ENCODE results near the gene PRCC. TPM values are rescaled to one million over a fixed set of nuclear protein-coding genes. Genes with fewer than 3 reads are reported as not detected.
"Not testable (repeated sequence)": the region's sequence is repeated elsewhere in the genome, so short reads cannot be mapped to it uniquely, and the experiment has no call there.

The PRCC gene
- total RNA-seq, 1 donor from 2014 or later = 19.3 TPM

DNA sequence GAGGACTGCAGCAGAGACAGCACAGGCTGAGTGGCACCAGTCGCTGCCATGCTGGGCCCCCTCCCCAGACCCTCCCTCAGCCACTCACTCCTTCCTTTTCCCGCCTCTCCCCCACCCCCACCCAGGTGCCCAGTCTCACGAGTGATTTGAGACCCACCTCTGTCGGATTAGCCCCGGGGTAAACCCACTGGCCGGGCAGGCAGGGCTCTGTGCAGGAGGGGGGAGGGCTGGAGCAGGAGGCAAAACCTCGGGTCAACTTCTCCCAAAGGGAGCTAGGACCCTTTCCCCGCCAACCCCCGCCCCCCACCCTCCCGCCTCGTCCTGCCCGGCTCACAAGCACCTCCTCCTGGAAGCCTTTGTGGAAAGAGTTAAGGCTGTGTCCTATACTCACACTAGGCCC is 23.0 kb upstream of the PRCC start:
- DNase-seq (ENCODE audit: low spot score) (no peak), ATAC-seq (no peak)

DNA sequence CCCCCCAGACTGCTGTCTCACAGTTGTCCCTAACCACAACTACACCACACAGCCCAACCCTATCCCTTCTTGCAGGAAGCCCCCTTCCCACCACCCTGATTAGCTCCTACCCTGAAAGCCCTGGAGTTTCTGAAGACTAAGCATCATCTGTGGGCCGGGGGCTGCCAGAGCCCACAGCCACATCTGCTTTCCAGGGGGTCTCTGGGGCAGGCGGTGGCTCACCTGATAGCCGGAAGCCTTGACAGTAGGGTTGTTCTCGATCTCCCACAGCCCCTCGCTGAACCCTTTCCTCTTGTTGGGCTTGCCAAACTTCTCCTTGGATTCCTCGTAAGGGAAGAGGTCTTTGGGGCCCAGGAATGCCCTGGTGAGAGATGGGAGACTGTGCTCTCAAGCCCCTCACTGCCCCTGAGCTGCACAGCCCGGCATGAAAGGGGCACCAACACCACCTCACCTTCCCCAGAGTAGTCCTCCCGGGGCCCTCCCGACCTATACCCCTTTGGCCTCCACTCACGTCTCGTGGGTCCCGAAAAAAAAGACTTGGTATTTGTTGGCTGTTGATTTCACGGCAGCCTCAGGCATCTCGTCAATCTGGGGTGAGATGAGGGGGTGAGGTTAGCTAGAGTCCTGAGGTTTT is 22.4 kb upstream of the PRCC start:
- DNase-seq (ENCODE audit: low spot score) = no peak
- no peak for ATAC-seq

DNA sequence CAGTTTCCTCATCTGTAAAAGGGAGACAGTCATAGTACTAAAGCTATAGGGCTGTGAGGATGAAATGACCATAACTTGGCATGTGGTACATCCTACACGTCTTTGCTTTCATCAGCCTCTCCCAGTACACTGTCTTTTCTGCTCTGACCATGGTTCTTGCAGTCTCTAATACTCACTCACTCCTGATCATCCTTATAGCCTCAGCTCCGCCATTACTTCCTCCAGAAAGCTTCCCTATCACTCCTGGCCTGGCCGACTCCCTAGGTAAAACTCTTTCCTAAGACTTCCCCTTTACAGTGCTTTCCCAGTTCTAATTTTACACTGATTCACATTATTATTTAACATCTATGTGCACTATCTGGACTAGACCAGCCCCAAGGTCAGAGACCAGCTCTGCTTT is 21.5 kb upstream of the PRCC start:
- no peak for ATAC-seq
- DNase-seq (ENCODE audit: low spot score) = no peak

DNA sequence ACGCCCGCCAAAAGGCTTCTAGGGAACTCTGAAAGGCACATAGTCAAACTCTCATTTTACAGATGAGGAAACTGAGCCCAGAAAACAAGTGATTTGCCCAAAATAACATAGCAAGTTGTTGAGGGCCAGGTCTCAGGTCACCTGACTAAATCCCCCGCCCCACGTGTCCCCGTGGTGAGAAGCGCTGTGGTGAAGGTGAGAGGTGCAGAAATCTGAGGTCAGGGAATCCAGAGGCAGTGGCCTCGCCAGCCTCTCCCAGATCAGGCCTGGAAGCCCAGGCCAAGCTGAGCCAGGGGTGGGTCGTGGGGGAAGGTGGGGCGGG is 21.0 kb upstream of the PRCC start:
- DNase-seq (ENCODE audit: low spot score) (no peak), ATAC-seq (no peak)

DNA sequence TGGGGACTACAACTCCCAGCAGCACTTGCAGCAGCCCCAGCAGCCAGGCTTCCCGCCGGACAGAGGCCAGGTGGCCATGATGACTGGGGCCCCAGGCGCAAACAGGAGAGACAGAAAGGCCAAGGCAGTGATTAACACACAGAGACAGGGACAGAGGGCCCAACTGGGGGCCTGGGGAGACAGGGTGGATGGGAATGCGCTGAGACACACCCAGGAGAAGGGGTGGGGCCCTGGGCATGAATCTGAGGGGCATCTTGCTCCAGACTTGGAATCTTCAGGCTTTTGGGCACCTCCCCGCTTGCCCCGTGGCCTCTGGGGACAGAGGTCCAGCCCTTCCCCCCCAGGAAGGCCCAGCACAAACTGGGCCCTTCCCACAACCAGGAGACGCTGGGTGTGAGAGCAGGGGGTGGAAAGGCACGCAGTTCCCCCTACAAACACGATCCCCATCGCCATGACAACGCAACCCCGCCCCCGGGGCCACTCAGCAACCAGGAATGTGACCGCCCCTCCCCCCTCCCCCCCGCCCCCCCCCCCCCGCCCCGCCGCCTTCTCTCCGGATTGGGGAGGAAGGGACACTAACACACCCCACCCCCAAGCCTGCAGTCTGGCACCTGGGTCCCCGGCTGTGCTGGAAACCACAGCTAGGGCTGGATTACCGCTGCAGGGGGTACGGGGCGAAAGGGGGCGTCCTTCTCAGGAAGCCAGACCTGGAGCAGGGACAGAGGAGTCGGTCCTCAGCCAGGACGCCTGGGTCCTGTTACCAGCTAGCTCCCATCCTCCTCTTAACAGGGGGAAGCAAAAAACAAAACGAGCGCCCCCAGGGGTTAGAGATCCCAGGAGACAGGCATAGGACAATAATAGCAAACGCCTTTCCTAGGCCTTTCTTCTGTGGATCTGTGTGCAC is 20.4 kb upstream of the PRCC start:
- peak; percentile 94 for DNase-seq (ENCODE audit: low spot score)

DNA sequence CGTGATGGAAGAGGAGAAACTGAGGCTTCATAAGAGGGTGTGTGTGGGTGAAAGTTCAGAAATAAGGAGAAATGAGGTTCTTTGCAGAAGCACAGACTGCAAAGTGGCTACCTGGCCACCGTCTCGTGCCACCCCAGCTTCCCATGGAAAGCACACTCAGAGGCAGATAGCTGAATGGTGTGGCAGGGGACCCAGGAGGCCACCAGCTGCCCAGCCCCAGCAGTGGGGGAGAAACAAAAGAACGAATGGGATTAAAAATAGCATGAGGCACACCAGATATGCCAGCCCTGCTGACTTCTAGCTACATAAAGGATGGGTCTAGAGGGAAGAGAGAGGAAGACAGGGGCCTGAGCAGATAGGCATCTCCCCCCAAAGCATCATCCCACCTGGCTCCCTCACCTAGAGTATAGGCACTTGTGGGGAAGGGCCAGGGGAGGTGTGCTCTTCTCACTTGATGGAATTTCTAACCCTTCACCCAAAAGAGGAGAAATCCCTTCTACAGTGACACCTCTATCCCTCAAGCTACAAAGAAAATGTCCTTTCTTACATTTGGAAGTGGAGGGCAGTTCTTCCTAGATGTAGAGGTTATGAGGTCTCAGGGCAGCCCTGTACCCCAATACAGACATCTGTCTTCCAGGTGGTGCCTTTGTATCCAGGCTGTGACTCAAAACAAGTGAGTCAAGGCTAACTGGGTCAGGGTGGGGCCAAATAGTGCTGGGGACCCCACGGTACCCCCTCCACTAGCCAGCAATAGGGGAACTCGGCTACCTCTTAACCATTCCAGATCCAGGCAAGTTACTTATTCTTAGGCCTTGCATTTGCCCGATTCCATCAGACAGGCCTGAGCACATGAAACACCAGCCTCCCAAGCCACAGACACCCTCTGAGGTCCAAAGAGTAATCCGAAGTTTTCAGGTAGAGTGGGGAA is 19.3 kb upstream of the PRCC start:
- DNase-seq (ENCODE audit: low spot score) (no peak), ATAC-seq (no peak)

More for the DNA sequence above, 20.4 kb upstream of the PRCC start:
- ATAC-seq = peak; percentile 65

DNA sequence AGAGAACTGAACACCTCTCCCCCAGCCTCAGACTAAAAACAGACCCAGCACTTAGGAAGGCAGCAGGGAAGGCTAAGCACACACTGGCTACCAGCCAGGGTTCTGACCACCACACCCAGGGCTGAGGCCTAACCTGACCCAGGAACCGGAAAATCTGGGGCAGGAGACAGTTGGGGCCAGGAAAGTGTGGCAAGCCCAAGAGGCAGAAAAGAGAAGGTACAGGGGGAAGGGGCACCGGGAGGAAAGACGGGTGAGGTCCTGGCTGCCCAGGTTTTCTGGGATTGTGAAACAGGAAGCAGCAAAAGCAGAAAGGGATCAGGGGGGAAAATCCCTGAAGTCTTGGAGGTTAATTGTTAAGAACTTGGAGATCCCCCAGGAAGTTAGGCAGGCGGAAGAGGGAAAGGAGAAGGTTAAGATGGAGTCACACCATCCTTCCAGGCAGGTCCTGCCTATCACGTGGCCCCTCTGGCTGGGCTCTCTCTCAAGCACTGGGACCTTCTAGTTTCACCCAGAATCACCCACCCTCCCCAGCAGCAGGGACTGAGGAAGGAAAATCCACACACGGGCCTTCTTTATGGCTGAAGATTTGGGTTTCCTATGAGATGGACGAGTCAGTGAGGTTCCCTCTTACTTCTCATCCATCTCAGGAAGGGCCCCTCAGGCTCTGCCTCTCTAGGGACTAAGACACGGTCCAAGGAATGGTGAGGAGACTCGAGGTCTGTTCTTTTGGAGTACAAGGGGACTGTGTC is 18.5 kb upstream of the PRCC start:
- peak; percentile 1 for ATAC-seq
- DNase-seq (ENCODE audit: low spot score) = peak; percentile 69

DNA sequence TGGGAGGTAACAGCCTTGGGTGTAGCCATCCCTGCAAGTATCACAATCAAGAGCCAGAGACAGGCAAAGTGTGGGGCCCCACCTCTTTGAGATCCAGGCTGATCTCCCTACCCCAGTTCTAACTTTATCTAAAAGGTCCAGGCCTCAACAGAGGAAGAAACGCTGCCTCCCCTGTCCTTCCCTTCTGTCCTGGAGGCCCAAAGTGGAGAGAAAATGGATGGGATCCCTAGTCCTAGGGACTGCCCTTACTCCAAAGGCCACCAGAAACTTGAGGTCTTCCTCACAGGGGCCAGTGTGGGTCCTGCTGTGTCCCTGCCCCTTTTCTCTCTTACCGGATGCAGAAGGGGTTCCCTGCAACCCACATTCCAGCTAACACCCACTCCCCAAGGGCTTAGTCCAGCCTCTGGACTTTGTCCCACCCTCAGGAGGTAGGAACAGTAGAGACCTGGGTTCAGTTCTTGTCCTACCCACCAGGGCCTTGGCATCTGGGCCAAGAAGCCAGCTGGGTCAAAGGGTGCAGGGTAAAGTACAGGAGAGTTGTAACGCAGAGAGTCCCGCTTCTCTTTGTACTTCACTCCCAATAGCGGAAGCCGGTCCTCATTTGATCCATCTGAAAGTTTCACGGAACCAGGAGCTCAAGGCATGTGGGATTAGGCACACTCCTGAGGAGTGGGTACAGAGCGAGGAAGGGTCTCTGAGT is 17.8 kb upstream of the PRCC start:
- DNase-seq (ENCODE audit: low spot score) = peak; percentile 90
- ATAC-seq = peak; percentile 50

DNA sequence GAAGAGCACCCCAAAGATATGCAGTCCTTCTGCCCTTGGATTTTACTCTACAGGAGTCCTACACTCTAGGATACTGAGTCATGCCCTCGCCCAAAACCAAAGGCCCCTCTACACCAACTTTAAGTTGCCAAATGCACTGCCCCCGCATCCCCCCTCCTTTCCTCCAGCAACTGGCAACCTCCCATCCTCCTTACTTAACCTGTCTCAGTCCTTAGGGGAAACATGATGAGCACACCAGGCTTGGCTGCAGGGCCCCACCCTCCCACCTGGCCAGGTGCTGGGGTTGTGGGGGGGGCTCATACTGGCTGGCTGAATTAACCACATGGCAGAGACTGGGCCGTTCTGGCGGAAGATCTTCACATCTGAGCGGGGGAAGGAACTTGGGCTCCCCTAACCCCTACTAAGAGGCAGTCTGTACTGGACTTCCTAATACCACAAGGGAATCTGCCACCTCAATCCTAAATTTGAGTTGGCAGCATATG is 17.1 kb upstream of the PRCC start:
- DNase-seq (ENCODE audit: low spot score) (peak; percentile 61), ATAC-seq (no peak)

DNA sequence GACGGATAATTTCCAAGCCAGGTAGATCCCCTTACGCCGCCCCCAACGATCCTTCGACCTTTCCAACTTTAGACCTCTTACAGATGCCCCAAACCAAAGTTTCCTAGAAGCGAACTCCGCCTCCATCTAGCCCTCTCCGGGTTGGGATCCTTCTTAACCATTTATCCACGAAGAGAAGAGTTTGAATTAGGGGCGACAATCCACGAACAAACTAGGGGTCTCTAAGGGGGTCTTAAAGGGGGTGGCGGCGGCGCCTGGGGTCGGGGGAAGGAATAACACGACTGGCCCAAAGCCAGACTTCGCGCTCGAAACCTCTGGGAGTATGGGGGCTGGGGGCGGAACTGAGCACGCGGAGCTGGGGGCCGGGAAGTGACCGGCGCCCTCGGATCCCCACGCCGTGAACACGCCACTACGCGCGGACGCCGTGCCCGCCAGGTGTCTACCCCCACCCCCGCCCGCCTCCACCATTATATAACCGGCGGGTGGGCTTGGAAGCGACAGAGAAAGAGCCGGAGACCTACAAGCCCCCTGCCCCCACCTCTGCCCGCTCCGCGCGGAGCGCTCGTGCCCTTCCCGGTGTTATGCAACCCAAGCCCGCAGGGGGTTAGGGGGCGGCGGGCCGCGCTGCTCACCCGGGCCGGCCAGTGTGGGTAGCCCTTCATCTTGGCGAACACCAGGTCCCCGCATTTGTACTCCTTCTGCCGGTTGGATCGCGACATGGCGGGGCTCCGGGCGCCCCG is 16.5 kb upstream of the PRCC start:
- ATAC-seq = no peak
- peak; percentile 66 for DNase-seq (ENCODE audit: low spot score)

DNA sequence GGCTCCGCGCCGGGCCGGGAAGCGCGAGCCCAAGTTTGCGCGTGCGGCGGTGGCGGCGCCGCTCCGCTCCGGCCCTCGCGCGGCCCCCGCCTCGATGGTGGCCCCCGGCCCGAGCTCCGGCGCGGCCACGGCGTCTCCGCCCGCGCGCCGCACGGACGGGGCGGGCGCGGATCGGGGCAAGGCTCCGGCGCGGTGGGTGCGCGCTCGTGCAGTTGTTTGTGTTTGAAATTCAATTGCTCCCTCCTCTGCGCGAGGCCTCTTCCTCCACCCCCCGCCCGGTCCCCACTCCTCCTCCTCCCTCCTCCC is 15.9 kb upstream of the PRCC start, which contains the start of gene HDGF:
TSS of gene HDGF (minus strand) at position 225 of the 306 bp plus-strand sequence. CDS start 246 bp downstream, outside the sequence.
- DNase-seq (ENCODE audit: low spot score) = no peak
- no peak for ATAC-seq

DNA sequence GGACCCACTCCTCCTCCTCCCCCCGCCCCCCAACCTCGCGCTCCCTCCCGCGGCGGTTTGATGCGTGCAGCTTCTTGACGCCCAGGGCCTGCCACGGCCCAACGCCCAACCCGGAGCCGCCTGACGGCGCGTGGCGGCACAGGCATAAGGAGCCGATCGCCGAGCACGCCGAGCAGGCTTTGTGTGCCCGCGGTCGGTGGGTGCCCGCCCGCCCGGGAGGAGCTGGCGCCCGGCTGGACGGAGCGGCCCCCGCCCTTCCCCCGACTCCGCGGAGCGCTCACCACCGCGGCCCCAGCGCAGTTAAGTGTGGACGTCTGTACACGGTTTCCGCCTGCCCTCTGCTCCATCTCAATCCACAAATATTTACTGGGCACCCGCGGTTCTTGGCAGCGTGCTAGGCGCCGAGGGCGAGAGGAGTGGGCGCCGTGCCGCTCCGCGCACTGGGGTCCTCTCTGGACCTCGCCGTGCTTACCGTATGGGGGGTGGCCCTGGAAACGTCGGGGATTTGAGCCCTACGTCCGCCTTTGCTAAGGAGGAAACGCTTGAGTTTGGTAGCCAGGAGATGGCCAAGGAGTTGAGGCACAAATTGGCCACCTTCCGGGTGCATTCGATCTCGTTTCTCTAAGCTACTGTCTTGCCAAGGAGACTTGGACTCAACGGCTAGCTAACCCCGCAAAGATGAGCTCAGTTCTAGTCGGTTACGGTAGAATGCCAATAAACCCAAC is 15.4 kb upstream of the PRCC start:
- peak; percentile 75 for ATAC-seq
- peak; percentile 99 for DNase-seq (ENCODE audit: low spot score)

DNA sequence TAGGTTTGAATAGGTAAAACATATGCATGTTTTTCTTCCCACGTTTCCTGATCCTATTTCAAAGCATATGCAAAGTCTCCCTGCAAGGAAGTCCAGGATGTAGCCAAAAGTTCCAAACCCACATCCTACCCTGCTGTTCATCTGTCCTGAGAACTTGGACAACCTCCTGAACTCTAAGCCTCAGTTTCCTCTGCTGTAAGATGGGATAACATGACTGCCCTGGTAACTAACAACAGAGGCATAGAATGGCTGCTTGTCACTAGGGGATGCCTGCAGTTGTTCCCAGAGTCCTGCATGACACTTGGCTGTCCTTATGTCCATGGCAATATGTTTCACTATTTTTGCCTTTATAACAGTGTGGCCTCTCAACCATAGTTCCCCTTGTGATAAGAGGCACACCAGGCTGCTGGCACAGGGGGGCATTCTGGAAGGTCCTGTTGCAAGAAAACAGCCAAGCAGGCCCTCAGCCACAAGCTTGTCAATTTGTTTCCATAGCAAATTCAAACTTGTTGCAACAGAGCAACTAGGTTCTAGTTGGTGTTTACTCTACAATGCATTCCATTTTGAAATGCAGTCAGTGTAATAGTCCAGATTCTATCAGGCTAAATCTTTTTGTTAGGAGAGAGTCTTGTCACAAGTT is 14.4 kb upstream of the PRCC start:
- ATAC-seq (peak; percentile 11), DNase-seq (ENCODE audit: low spot score) (peak; percentile 58)

DNA sequence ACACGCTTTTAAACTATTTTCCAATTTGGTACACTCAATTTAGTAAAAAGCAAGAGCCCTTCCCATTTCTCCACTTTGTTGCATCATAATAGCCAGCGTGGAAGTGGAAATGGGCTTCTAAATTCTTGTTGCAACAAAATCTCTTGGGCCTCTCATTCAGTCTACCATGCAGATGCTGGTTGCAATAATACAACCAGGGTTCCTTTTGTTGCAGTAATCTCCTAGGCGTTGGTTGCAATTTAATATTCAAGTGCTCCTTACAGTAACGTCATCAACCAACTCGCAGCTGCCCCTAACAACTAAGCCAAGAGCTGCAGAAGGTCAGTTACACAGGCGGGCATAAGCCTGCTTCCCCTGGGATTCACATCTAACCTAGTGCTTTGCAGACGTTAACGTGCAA is 13.1 kb upstream of the PRCC start:
- ATAC-seq (no peak), DNase-seq (ENCODE audit: low spot score) (no peak)

DNA sequence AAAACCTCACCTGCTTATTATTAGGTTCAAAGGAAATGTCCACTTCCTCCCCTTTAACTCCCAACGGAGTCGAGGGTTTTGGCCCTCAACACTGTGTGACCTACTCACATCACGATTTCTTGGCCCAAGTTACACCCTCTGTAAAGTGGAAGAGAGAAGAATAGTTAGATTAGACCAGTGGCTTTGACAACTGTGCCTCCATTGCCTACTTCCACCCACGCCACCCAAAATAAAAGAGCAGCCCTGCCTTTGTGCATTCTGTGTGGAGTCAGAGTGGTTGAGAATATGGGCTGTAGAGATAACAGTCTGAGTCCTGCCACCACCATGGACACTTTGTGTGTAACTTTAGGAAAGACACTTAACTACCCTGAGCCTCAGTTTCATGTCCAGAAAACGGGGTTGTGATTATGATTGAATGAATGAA is 11.8 kb upstream of the PRCC start:
- ATAC-seq (no peak), DNase-seq (ENCODE audit: low spot score) (no peak)

DNA sequence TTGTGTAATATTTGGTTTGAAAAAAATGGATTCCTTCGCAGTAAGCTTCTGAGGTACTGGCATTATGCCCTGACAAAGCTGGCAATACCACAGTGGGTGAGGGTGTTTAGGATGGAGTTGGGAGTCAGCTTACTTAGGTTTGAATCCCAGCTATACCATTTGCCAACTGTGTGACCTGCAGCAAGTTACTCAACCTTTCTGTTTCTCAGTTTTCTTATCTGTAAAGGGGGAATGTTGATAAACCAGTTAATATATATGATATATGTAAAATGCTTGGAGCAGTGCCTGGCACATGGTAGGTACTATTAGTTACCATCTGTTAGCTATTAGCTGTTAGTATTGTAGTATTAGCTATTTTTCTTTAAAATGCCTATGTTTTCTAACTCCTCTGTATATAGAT is 11.0 kb upstream of the PRCC start:
- DNase-seq (ENCODE audit: low spot score) = no peak
- ATAC-seq = no peak

DNA sequence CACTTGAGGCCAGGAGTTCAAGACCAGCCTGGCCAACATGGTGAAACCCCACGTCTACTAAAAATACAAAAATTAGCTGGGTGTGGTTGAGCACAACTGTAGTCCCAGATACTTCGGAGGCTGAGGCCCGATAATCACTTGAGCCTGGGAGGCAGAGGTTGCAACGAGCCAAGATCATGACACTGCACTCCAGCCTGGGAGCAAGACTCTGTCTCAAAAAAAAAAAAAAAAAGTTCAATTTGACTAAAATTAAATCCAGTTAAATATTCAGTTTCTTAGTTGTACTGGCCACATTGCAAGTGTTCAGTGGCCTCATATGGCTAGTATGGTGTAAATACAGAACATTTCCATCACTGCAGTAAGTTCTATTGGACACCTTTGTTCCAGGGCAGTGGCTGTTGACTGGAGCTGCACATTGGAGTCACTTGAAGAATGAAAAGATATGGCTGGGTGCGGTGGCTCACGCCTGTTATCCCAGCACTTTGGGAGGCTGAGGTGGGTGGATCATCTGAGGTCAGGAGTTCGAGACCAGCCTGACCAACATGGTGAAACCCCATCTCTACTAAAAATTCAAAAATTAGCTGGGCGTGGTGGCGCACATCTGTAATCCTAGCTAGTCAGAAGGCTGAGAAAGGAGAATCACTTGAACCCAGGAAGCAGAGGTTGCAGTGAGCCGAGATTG is 9.6 kb upstream of the PRCC start:
- ATAC-seq; DNase-seq (ENCODE audit: low spot score): not testable (repeated sequence)
